CD4-positive, alpha-beta memory T cell (primary cell): Measurements from ENCODE around the gene SCART1. TPM values are rescaled to one million over a fixed set of nuclear protein-coding genes. Genes with fewer than 3 reads are reported as not detected.

Experiments used
- CTCF ChIA-PET: fragments of 350-600 bp; sonication (Branson Sonifier 250); formaldehyde crosslinking; loops from one replicate; lab custom pipeline; 2021; ENCODE audit warnings: inconsistent platforms; ENCODE audit not compliant: partially characterized antibody; lab: Charles Lee
- POLR2A ChIA-PET: fragments of 350-600 bp; sonication (Branson Sonifier 250); formaldehyde crosslinking; loops from one replicate; lab custom pipeline; 2021; ENCODE audit not compliant: partially characterized antibody; lab: Charles Lee
- DNase-seq, 5 donors: peaks; one replicate each; pipeline versions ENCODE4 v3.0.0 to v3.0.0-alpha.2; 2020 to 2022; ENCODE audit warnings: mixed read lengths in 1 of 5
- H3K27ac ChIP-seq: one replicate; pipeline ENCODE4 v1.7.0; 2013; ENCODE audit warnings: low read depth, low read length
- H3K27me3 ChIP-seq: 2 replicates; pipeline ENCODE4 v1.7.0; 2013; ENCODE audit warnings: mild to moderate bottlenecking, low read length, moderate library complexity; ENCODE audit not compliant: insufficient read depth
- H3K36me3 ChIP-seq: 2 replicates; pipeline ENCODE4 v1.7.0; 2013; ENCODE audit warnings: mild to moderate bottlenecking, low read length, moderate library complexity; ENCODE audit not compliant: insufficient read depth
- H3K4me1 ChIP-seq: 2 replicates; pipeline ENCODE4 v1.7.0; 2013; ENCODE audit warnings: mild to moderate bottlenecking, low read length, moderate library complexity; ENCODE audit not compliant: insufficient read depth
- H3K4me3 ChIP-seq, 2 donors: one replicate each; pipeline ENCODE4 v1.7.0; 2013; ENCODE audit warnings: low read length in 2 of 2, mild to moderate bottlenecking in 1 of 2
- H3K9me3 ChIP-seq, 2 donors: one replicate each; pipeline ENCODE4 v1.7.0; 2013; ENCODE audit warnings: low read length in 2 of 2, control low read depth in 1 of 2; ENCODE audit not compliant: control insufficient read depth in 1 of 2
- H3K27ac Mint-ChIP-seq, 7 donors: one replicate each; pipeline ENCODE4 v1.8.0; 2020 to 2021; ENCODE audit warnings: mixed read lengths in 7 of 7, mild to moderate bottlenecking in 6 of 7, inconsistent platforms in 3 of 7, moderate library complexity in 3 of 7
- H3K27me3 Mint-ChIP-seq, 2 donors: one replicate each; pipeline ENCODE4 v1.8.0; 2020 to 2021; ENCODE audit warnings: mixed read lengths in 2 of 2
- H3K36me3 Mint-ChIP-seq, 2 donors: one replicate each; pipeline ENCODE4 v1.8.0; 2020 to 2021; ENCODE audit warnings: mixed read lengths in 2 of 2, inconsistent platforms in 1 of 2, mild to moderate bottlenecking in 1 of 2
- H3K4me1 Mint-ChIP-seq, 4 donors: one replicate each; pipeline ENCODE4 v1.8.0; 2020 to 2021; ENCODE audit warnings: mixed read lengths in 4 of 4, mild to moderate bottlenecking in 1 of 4
- H3K4me3 Mint-ChIP-seq, 8 donors: one replicate each; pipeline ENCODE4 v1.8.0; 2020 to 2021; ENCODE audit warnings: mixed read lengths in 8 of 8, mild to moderate bottlenecking in 7 of 8, moderate library complexity in 6 of 8, inconsistent platforms in 3 of 8
- H3K9me3 Mint-ChIP-seq, 8 donors: one replicate each; pipeline ENCODE4 v1.8.0; 2020 to 2021; ENCODE audit warnings: mixed read lengths in 8 of 8, mild to moderate bottlenecking in 5 of 8, inconsistent platforms in 3 of 8, moderate library complexity in 1 of 8
- intact Hi-C: fragments of 100-400 bp; cut with micrococcal nuclease; formaldehyde crosslinking; loops from one replicate; pipeline ENCODE4 v1.15.1; 2023
- polyA plus RNA-seq, 2 donors: library from polyadenylated mRNA; unstranded; fragments of 300-500 nt; fragmentation: Illumina TruSeq; gene quantifications; one replicate each; pipeline ENCODE4 v1.2.3, GENCODE V29; 2021
- total RNA-seq, 2 experiments: library from RNA; stranded (reverse); gene quantifications; one replicate each; pipeline ENCODE4 v1.2.3, GENCODE V29; 2021

The SCART1 gene
- total and polyA plus RNA-seq, 4 experiments from 2014 or later: 0.49 to 11.2 (median 5.9) TPM

DNA sequence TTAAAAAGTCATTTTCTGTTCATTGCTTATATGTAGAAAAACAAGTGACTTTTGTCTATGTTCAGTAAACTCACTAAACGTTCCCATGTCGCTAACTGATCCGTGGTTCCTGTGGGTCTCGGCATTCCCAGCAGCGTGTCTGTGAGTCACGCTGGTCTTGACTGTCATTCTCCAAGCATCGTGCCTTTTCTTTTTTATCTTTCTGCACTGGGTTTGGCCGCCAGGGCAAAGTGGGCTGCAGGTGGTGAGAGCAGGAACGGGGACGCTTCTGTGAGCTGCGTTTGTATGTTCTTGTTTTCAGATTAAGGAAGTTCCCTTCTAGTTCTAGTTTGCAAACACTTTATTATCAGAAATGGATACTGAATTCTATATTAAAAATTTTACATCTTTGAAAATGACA, 6.8 kb upstream of the SCART1 start:
- peak overlapping the region in 1 of 8 donors; percentile 15 for H3K4me3 Mint-ChIP-seq
- H3K27ac ChIP-seq: no peak overlapping the region
- intact Hi-C loops: no loop called here
- ChIA-PET CTCF (no interaction called here), POLR2A (interaction anchor here (0.6 kb wide), 1 partner anchor 1475 kb away, joined by 3 read pairs; no protein-coding TSS in a partner anchor)
- H3K27ac Mint-ChIP-seq: peak overlapping the region in 2 of 7 donors; percentile 43 to 52
- H3K4me1 ChIP-seq: peaks cover 13% of the 10 kb centered on the region
- no peaks in the 10 kb centered on the region for H3K36me3 ChIP-seq
- peaks cover 0 to 48% (median 30%) of the 10 kb centered on the region in 8 donors for H3K9me3 Mint-ChIP-seq
- peaks cover 8 to 21% (median 14%) of the 10 kb centered on the region in 4 donors for H3K4me1 Mint-ChIP-seq
- no peak for DNase-seq
- H3K9me3 ChIP-seq: no peaks in the 10 kb centered on the region
- no peaks in the 10 kb centered on the region for H3K27me3 Mint-ChIP-seq
- H3K4me3 ChIP-seq: no peak overlapping the region
- H3K36me3 Mint-ChIP-seq: peaks cover 15 to 23% of the 10 kb centered on the region in 2 donors
- no peaks in the 10 kb centered on the region for H3K27me3 ChIP-seq

DNA sequence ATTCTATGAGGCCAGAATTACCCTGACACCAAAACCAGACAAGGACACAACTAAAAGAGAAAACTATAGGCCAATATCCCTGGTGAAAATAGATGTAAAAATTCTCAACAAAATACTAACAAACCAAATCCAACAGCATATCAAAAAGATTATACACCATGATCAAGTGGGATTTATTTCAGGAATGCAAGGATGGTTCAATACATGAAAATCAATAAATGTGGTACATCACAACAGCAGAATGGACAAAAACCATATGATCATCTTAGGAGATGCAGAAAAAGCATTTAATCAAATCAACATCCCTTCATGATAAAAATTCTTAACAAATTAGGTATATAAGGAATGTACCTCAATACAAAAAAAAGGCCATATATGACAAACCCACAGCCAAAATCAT, 5.6 kb upstream of the SCART1 start:
- intact Hi-C loops: no loop called here
- Histone ChIP-seq H3K36me3 (no peaks in the 10 kb centered on the region), H3K27me3 (no peaks in the 10 kb centered on the region), H3K4me3 (no peak overlapping the region), H3K4me1 (peaks cover 3% of the 10 kb centered on the region), H3K9me3 (no peaks in the 10 kb centered on the region), H3K27ac (no peak overlapping the region)
- no peak overlapping the region for H3K4me3 Mint-ChIP-seq
- peaks cover 0 to 48% (median 30%) of the 10 kb centered on the region in 8 donors for H3K9me3 Mint-ChIP-seq
- peaks cover 10 to 23% of the 10 kb centered on the region in 2 donors for H3K36me3 Mint-ChIP-seq
- H3K4me1 Mint-ChIP-seq: peaks cover 0 to 11% (median 5%) of the 10 kb centered on the region in 4 donors
- H3K27ac Mint-ChIP-seq: no peak overlapping the region
- no peak for DNase-seq
- ChIA-PET POLR2A (no interaction called here), CTCF (interaction anchor here (1.0 kb wide), 1 partner anchor 9 kb away, joined by 3 read pairs; no protein-coding TSS in a partner anchor)
- no peaks in the 10 kb centered on the region for H3K27me3 Mint-ChIP-seq

DNA sequence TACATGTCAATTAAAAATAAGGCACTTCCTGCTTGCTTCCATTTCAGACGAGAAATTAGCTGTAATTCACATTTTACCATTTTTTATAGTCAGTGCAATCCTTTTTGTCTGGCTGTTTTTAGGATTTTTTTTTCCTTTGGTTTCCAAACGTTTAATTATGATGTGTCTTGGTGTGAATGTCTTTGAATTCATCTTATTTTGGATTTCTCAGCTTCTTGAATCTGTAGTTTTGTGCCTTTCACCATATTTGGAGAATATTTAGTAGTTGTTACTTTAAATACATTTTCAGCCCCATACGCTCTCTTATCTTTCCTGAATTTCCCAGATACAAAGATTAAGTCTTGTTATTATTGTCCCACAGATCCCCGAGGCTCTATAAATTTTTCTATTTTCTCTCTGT, 2.4 kb upstream of the SCART1 start:
- H3K4me1 Mint-ChIP-seq: peaks cover 0 to 7% (median 3%) of the 10 kb centered on the region in 4 donors
- Histone ChIP-seq H3K4me1 (no peaks in the 10 kb centered on the region), H3K36me3 (no peaks in the 10 kb centered on the region), H3K27me3 (no peaks in the 10 kb centered on the region), H3K4me3 (no peak overlapping the region), H3K27ac (no peak overlapping the region), H3K9me3 (no peaks in the 10 kb centered on the region)
- H3K9me3 Mint-ChIP-seq: peaks cover 0 to 34% (median 30%) of the 10 kb centered on the region in 8 donors
- POLR2A ChIA-PET: no interaction called here
- CTCF ChIA-PET: no interaction called here
- H3K4me3 Mint-ChIP-seq: no peak overlapping the region
- intact Hi-C loops: no loop called here
- no peak overlapping the region for H3K27ac Mint-ChIP-seq
- no peaks in the 10 kb centered on the region for H3K27me3 Mint-ChIP-seq
- no peak for DNase-seq
- peaks cover 7 to 23% of the 10 kb centered on the region in 2 donors for H3K36me3 Mint-ChIP-seq

DNA sequence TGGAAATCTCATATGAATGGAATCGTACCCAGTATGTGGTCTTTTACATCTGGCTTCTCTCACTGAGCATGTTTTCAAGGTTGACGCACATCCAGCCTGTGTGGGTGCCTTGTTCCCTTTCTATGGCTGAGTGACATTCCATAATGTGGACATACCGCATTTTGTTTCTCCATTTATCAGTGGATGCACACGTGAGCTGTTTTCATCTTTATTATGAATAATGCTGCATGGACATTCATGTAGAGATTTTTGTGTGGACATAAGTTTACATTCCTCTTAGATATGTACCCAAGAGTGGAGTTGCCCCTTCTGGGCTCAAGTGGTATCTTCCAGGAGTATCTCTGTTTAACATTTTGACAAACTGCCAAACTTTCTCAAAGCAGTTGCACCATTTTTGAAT, 1.3 kb upstream of the SCART1 start:
- Histone ChIP-seq H3K27ac (no peak overlapping the region), H3K4me1 (no peaks in the 10 kb centered on the region), H3K36me3 (no peaks in the 10 kb centered on the region), H3K4me3 (no peak overlapping the region), H3K9me3 (no peaks in the 10 kb centered on the region), H3K27me3 (no peaks in the 10 kb centered on the region)
- Mint-ChIP-seq H3K27me3 (no peaks in the 10 kb centered on the region), H3K4me1 (peaks cover 0 to 7% (median 3%) of the 10 kb centered on the region in 4 donors), H3K4me3 (no peak overlapping the region), H3K27ac (no peak overlapping the region), H3K9me3 (peaks cover 0 to 25% (median 20%) of the 10 kb centered on the region in 8 donors), H3K36me3 (peaks cover 7 to 17% of the 10 kb centered on the region in 2 donors)
- intact Hi-C loops: no loop called here
- no peak for DNase-seq
- POLR2A ChIA-PET: interaction anchor here (2.1 kb wide), 1 partner anchor 10 kb away, joined by 6 read pairs; no protein-coding TSS in a partner anchor
- CTCF ChIA-PET: no interaction called here

DNA sequence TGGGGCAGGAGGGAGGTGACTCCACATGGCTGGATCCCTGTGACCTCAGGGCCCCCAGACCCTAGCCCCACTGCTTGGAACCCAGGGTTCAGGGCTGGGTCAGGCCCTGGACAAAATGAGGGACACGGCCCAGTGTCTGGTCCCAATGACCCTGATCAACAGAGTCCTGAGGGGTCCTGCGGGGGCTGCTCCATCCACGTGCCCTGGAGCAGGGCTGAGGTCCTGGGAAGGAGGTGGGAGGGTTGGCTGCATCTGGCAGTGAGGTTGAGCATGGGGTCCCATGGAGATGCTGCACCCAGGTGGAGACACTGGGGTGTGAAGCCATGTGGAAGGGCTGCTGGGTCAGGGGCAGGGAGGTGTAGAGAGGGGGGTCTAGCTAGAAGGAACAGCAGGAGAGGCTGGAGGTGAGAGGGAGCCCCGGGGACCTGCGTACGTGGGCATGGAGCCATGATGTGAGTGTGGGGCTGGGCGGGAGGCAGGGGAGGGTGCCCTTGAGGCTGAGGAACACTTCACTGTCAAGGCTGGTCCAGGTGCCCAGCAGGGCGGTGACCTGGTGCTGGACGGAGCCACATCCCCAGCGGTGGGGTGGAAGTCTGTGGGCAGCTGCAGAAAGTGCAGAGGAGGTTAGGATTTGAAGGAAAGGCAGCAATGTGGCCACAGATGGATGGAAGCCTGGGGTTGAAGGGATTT, 604 bp downstream of the SCART1 start:
- peaks cover 0 to 7% (median 3%) of the 10 kb centered on the region in 4 donors for H3K4me1 Mint-ChIP-seq
- ChIA-PET CTCF (interaction anchor here (1.1 to 2.1 kb wide), 2 partner anchors 16 to 17 kb away, joined by 3 to 5 read pairs; no protein-coding TSS in a partner anchor), POLR2A (interaction anchor here (2.1 kb wide), 1 partner anchor 12 kb away, joined by 6 read pairs; no protein-coding TSS in a partner anchor)
- peak overlapping the region in 1 of 7 donors; percentile 60 for H3K27ac Mint-ChIP-seq
- H3K36me3 Mint-ChIP-seq: peaks cover 0 to 2% of the 10 kb centered on the region in 2 donors
- Histone ChIP-seq H3K36me3 (no peaks in the 10 kb centered on the region), H3K4me1 (no peaks in the 10 kb centered on the region), H3K4me3 (no peak overlapping the region), H3K9me3 (no peaks in the 10 kb centered on the region), H3K27ac (no peak overlapping the region), H3K27me3 (no peaks in the 10 kb centered on the region)
- DNase-seq: peak in 1 of 5 donors; percentile 25
- H3K27me3 Mint-ChIP-seq: no peaks in the 10 kb centered on the region
- peak overlapping the region in 3 of 8 donors; percentile 3 to 61 (median 16) for H3K4me3 Mint-ChIP-seq
- intact Hi-C loops: no loop called here
- H3K9me3 Mint-ChIP-seq: peaks cover 0 to 6% (median 2%) of the 10 kb centered on the region in 8 donors

DNA sequence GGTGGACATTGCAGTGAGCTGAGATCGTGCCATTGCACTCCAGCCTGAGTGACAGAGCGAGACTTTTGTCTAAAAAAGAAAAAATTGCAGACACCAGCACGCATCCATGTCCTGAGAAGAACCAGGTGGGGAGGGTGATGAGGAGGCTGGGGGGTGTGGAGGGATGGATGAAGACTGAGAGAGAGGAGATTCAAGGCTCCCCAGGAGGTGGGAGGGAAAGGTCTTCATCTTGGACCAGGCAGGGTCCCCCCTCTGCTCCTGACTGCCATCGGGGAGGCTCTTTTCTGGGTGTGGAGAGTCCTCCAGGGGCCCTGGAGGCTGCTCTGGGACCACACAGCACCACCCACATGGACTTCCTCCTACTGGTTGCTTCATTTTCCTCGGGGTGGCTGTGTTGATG, 1.5 kb downstream of the SCART1 start:
- H3K36me3 ChIP-seq: no peaks in the 10 kb centered on the region
- H3K27ac ChIP-seq: no peak overlapping the region
- Mint-ChIP-seq H3K4me3 (peak overlapping the region in 6 of 8 donors; percentile 5 to 62 (median 52)), H3K36me3 (no peaks in the 10 kb centered on the region), H3K9me3 (peaks cover 0 to 2% (median 0%) of the 10 kb centered on the region in 8 donors), H3K4me1 (peaks cover 0 to 7% (median 3%) of the 10 kb centered on the region in 4 donors), H3K27ac (peak overlapping the region in 1 of 7 donors; percentile 74), H3K27me3 (no peaks in the 10 kb centered on the region)
- ChIA-PET POLR2A (no interaction called here), CTCF (interaction anchor here (2.1 kb wide), 1 partner anchor 16 kb away, joined by 5 read pairs; no protein-coding TSS in a partner anchor)
- no peak for DNase-seq
- H3K9me3 ChIP-seq: no peaks in the 10 kb centered on the region
- intact Hi-C loops: no loop called here
- H3K4me3 ChIP-seq: no peak overlapping the region
- no peaks in the 10 kb centered on the region for H3K27me3 ChIP-seq
- no peaks in the 10 kb centered on the region for H3K4me1 ChIP-seq

DNA sequence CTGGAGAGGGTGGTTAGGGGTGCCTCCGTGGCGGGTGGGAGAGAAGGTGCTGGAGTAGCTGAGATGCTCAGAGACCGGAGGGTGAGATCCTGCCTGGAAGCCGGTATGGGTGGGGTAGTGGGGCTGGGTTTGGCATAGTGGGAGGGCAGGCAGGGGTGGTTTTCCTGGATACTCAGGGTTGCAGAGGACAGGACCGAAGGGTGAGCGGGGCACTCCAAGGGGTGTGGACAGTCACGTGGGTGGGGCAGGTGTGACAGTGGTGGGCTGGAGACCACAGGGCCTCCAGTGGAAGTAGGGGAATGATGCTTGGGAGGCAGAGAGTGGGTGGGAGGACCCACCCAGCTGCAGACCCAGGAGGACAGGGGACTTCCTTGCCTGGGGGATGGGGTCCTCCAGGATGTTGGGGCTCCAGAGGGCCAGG, 1.9 kb downstream of the SCART1 start:
- Histone ChIP-seq H3K27ac (no peak overlapping the region), H3K9me3 (no peaks in the 10 kb centered on the region), H3K4me3 (no peak overlapping the region), H3K36me3 (no peaks in the 10 kb centered on the region), H3K4me1 (no peaks in the 10 kb centered on the region), H3K27me3 (no peaks in the 10 kb centered on the region)
- peak in 1 of 5 donors; percentile 27 for DNase-seq
- no peaks in the 10 kb centered on the region for H3K27me3 Mint-ChIP-seq
- H3K27ac Mint-ChIP-seq: peak overlapping the region in 2 of 7 donors; percentile 57 to 74
- H3K4me1 Mint-ChIP-seq: peaks cover 0 to 7% (median 3%) of the 10 kb centered on the region in 4 donors
- intact Hi-C loops: no loop called here
- ChIA-PET CTCF (interaction anchor here (2.1 kb wide), 1 partner anchor 17 kb away, joined by 5 read pairs; no protein-coding TSS in a partner anchor), POLR2A (no interaction called here)
- no peaks in the 10 kb centered on the region for H3K36me3 Mint-ChIP-seq
- no peaks in the 10 kb centered on the region for H3K9me3 Mint-ChIP-seq
- peak overlapping the region in 5 of 8 donors; percentile 5 to 54 (median 26) for H3K4me3 Mint-ChIP-seq
